IMR-90 (cell line): ENCODE data around the gene CLCN4. TPM values are rescaled to one million over a fixed set of nuclear protein-coding genes. Genes with fewer than 3 reads are reported as not detected.

Experiments
- ATAC-seq: fragments of 200-7000 bp; cut with Tn5 transposase; 2 replicates; pipeline ENCODE4 v1.9.1; 2020; ENCODE audit warnings: low read depth, mild to moderate bottlenecking, moderate library complexity
- BruUV-seq: library from RNA; stranded (reverse); fragments of 400-500 nt; replicated peaks from 2 replicates; lab custom pipeline; 2021; lab: Mats Ljungman, UMichigan
- CTCF ChIA-PET: fragments of 300-600 bp; formaldehyde crosslinking; extraction: SDS; loops from one replicate; lab custom pipeline; 2021; ENCODE audit warnings: antibody characterized with exemption; lab: Yijun Ruan, JAX
- POLR2A ChIA-PET: fragments of 300-600 bp; sonication (Branson Sonifier 250); formaldehyde crosslinking; loops from one replicate; lab custom pipeline; 2022; ENCODE audit warnings: antibody characterized with exemption; ENCODE audit not compliant: unreplicated experiment; lab: Charles Lee
- DNase-seq: peaks from one replicate; pipeline ENCODE4 v3.0.0; 2013
- H2AFZ ChIP-seq: replicated peaks from 2 replicates; pipeline ENCODE3; 2013; ENCODE audit warnings: low read length, mild to moderate bottlenecking; ENCODE audit not compliant: poor library complexity
- H2AK5ac ChIP-seq: 2 replicates; pipeline ENCODE4 v1.6.1; 2013; ENCODE audit warnings: low read depth, low read length, inconsistent platforms
- H2AK9ac ChIP-seq: replicated peaks from 2 replicates; pipeline ENCODE3; 2013; ENCODE audit warnings: mild to moderate bottlenecking, low read depth, low read length, moderate library complexity; ENCODE audit not compliant: poor library complexity
- H2BK120ac ChIP-seq: 2 replicates; pipeline ENCODE4 v1.6.1; 2013; ENCODE audit warnings: low read depth, low read length, inconsistent platforms
- H2BK15ac ChIP-seq: 3 replicates; pipeline ENCODE4 v1.6.1; 2013; ENCODE audit warnings: low read depth, low read length, inconsistent platforms
- H2BK20ac ChIP-seq: 2 replicates; pipeline ENCODE4 v1.6.1; 2013; ENCODE audit warnings: low read depth, mild to moderate bottlenecking, inconsistent platforms, low read length, moderate library complexity
- H2BK5ac ChIP-seq: 2 replicates; pipeline ENCODE4 v1.6.1; 2013; ENCODE audit warnings: mild to moderate bottlenecking, low read depth, low read length, inconsistent platforms; ENCODE audit not compliant: poor library complexity, severe bottlenecking
- H3K14ac ChIP-seq: replicated peaks from 2 replicates; pipeline ENCODE4 v1.6.1; 2013; ENCODE audit warnings: low read depth, low read length, inconsistent platforms
- H3K18ac ChIP-seq: 2 replicates; pipeline ENCODE4 v1.6.1; 2013; ENCODE audit warnings: low read depth, low read length, control low read depth
- H3K23ac ChIP-seq: 2 replicates; pipeline ENCODE4 v1.6.1; 2013; ENCODE audit warnings: low read depth, low read length, inconsistent platforms
- H3K27ac ChIP-seq: 2 replicates; pipeline ENCODE4 v1.5.1; 2013; ENCODE audit warnings: mild to moderate bottlenecking, control low read depth, low read length; ENCODE audit not compliant: insufficient read depth
- H3K27me3 ChIP-seq: 2 replicates; pipeline ENCODE4 v1.6.1; 2013; ENCODE audit warnings: low read length; ENCODE audit not compliant: control insufficient read depth, insufficient read depth
- H3K36me3 ChIP-seq: 2 replicates; pipeline ENCODE4 v1.6.1; 2013; ENCODE audit warnings: low read length, mixed read lengths; ENCODE audit not compliant: control insufficient read depth, insufficient read depth
- H3K4ac ChIP-seq: 2 replicates; pipeline ENCODE4 v1.6.1; 2013; ENCODE audit warnings: low read depth, low read length, inconsistent platforms
- H3K4me1 ChIP-seq: 2 replicates; pipeline ENCODE4 v1.6.1; 2013; ENCODE audit warnings: low read length, mixed read lengths; ENCODE audit not compliant: control insufficient read depth, insufficient read depth
- H3K4me2 ChIP-seq: 2 replicates; pipeline ENCODE4 v1.6.1; 2013; ENCODE audit warnings: low read depth, mild to moderate bottlenecking, control low read depth, low read length, moderate library complexity
- H3K4me3 ChIP-seq: 2 replicates; pipeline ENCODE4 v1.5.1; 2013; ENCODE audit warnings: low read depth, mild to moderate bottlenecking, control low read depth, low read length, moderate library complexity; ENCODE audit not compliant: insufficient read depth
- H3K56ac ChIP-seq: 2 replicates; pipeline ENCODE4 v1.6.1; 2013; ENCODE audit warnings: low read length, inconsistent platforms; ENCODE audit not compliant: insufficient read depth; ENCODE audit errors: extremely low read depth
- H3K79me1 ChIP-seq, 2 experiments: 2 replicates each; pipeline ENCODE4 v1.6.1; 2013; ENCODE audit warnings: low read length in 2 of 2, inconsistent platforms in 1 of 2, low read depth in 1 of 2
- H3K9ac ChIP-seq: 2 replicates; pipeline ENCODE4 v1.6.1; 2013; ENCODE audit warnings: low read depth, low read length, control low read depth
- H3K9me1 ChIP-seq: 2 replicates; pipeline ENCODE4 v1.6.1; 2013; ENCODE audit warnings: low read length, inconsistent platforms; ENCODE audit not compliant: insufficient read depth
- H3K9me3 ChIP-seq: 2 replicates; pipeline ENCODE4 v1.6.1; 2013; ENCODE audit warnings: low read length; ENCODE audit not compliant: control insufficient read depth, insufficient read depth
- H4K20me1 ChIP-seq: 2 replicates; pipeline ENCODE4 v1.6.1; 2013; ENCODE audit warnings: low read length, inconsistent platforms; ENCODE audit not compliant: insufficient read depth
- H4K5ac ChIP-seq: 2 replicates; pipeline ENCODE4 v1.6.1; 2013; ENCODE audit warnings: mild to moderate bottlenecking, low read depth, low read length, control low read depth
- H4K8ac ChIP-seq, 2 experiments: 2 replicates each; pipeline ENCODE4 v1.6.1; 2013; ENCODE audit warnings: low read depth in 2 of 2, low read length in 2 of 2, control low read depth in 1 of 2, inconsistent platforms in 1 of 2
- H4K91ac ChIP-seq: 2 replicates; pipeline ENCODE4 v1.6.1; 2013; ENCODE audit warnings: low read depth, low read length, inconsistent platforms; ENCODE audit not compliant: insufficient read depth
- SMC3 ChIP-seq: fragments of 150-350 bp; IDR thresholded peaks from 2 replicates; pipeline ENCODE4 v1.6.1; 2016; ENCODE audit warnings: low read depth, mild to moderate bottlenecking, antibody characterized with exemption, low read length, moderate library complexity
- WGBS, 2 experiments: methylation state at CpG; one replicate each; pipeline versions ENCODE4 v1.1.5 to v1.1.7; 2013; ENCODE audit warnings: missing lambda C conversion rate in 2 of 2; ENCODE audit not compliant: insufficient read length in 1 of 2; ENCODE audit errors: extremely low coverage in 2 of 2; 5-methylcytosine and 5-hydroxymethylcytosine counted together
- dilution Hi-C: fragments of 300-500 bp; cut with HindIII; formaldehyde crosslinking; loops from one replicate; pipeline ENCODE4 v1.14.3; 2018; ENCODE audit warnings: low sequenced_read_pairs; ENCODE audit not compliant: unreplicated experiment
- in situ Hi-C: fragments of 300-500 bp; cut with MboI; formaldehyde crosslinking; loops from 3 replicates; pipeline ENCODE4 v1.14.3; 2019; ENCODE audit warnings: low sequenced_read_pairs, inconsistent platforms, mixed read lengths
- intact Hi-C: fragments of 100-400 bp; cut with micrococcal nuclease; formaldehyde crosslinking; loops from 2 replicates; pipeline ENCODE4 v1.10.0; 2022
- polyA plus RNA-seq, 3 experiments: library from polyadenylated mRNA; depleted of rRNA; stranded (reverse); fragments of >200 nt; gene quantifications; 2 replicates each; pipeline ENCODE4 v1.2.3, GENCODE V29; 2012; ENCODE audit warnings: low replicate concordance in 1 of 3
- total RNA-seq: library from RNA; depleted of rRNA; stranded (reverse); fragments of >200 nt; gene quantifications from 2 replicates; pipeline ENCODE4 v1.2.3, GENCODE V29; 2012

Gene CLCN4
- total and polyA plus RNA-seq, 2 of the 4 experiments (the other 2 are of a cell fraction) = 2.2 to 4.5 TPM

DNA sequence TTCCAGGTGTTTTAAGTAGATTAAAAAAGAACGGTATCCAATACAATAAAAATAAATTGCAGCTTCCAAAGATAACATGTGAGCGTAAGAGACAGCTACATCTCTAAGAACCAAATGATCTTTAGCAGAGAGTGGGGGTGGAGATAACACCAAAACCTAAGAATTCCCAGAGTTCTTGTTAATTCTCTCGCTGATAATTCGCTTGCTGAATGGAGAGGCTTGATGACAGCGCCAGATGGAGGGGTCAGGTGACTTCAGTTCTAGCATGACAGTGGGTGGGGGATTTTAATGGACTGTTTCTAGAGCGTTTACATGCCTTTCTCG lies 2.3 kb downstream of the CLCN4 start:
- WGBS, 2 experiments = 60% methylated on average over 1 of the region's 7 CpGs; no CpG with 5 or more reads in 1 of the 2 experiments
- H2AK5ac ChIP-seq = no peak overlapping the region
- no peaks in the 10 kb centered on the region for H3K9me1 ChIP-seq
- CTCF ChIA-PET = no interaction called here
- H3K4ac ChIP-seq = no peak overlapping the region
- H4K91ac ChIP-seq = no peak overlapping the region
- no peaks in the 10 kb centered on the region for H3K9me3 ChIP-seq
- in situ Hi-C loops = no loop called here
- H4K5ac ChIP-seq = no peak overlapping the region
- no peak overlapping the region for H2AFZ ChIP-seq
- no peak overlapping the region for H3K14ac ChIP-seq
- no peaks in the 10 kb centered on the region for H3K27me3 ChIP-seq
- no TSS peak for BruUV-seq
- no peak overlapping the region for H2AK9ac ChIP-seq
- no peak overlapping the region for H3K4me2 ChIP-seq
- dilution Hi-C loops = no loop called here
- no peak overlapping the region for H2BK15ac ChIP-seq
- no peak overlapping the region for H3K56ac ChIP-seq
- TF ChIP-seq SMC3 = no peak
- no peaks in the 10 kb centered on the region for H4K20me1 ChIP-seq
- H3K4me1 ChIP-seq = peaks cover 5% of the 10 kb centered on the region
- H3K27ac ChIP-seq = no peak overlapping the region
- ATAC-seq (no peak), DNase-seq (no peak)
- no peak overlapping the region for H2BK120ac ChIP-seq
- H4K8ac ChIP-seq = no peak overlapping the region
- no peak overlapping the region for H3K4me3 ChIP-seq
- H2BK5ac ChIP-seq = no peak overlapping the region
- H2BK20ac ChIP-seq = no peak overlapping the region
- H3K79me1 ChIP-seq = no peaks in the 10 kb centered on the region
- intact Hi-C loops = no loop called here
- no peak overlapping the region for H3K9ac ChIP-seq
- no peak overlapping the region for H3K23ac ChIP-seq
- no peak overlapping the region for H3K18ac ChIP-seq
- no peaks in the 10 kb centered on the region for H3K36me3 ChIP-seq
- POLR2A ChIA-PET = no interaction called here
